Fibroblast of mammary gland (primary cell): ENCODE measurements around the gene PACRG.

Experiments
- DNase-seq: peaks from one replicate; pipeline ENCODE4 v3.0.0-alpha.2; 2010; ENCODE audit warnings: low read depth
- H3K4me3 ChIP-seq: 2 replicates; pipeline ENCODE4 v1.5.1; 2011; ENCODE audit warnings: low read depth, mild to moderate bottlenecking, low read length, moderate library complexity; ENCODE audit not compliant: control insufficient read depth
- CTCF ChIP-seq: conservative IDR thresholded peaks from 2 replicates; pipeline ENCODE4 v1.5.1; 2011; ENCODE audit warnings: low read depth, low read length, inconsistent platforms; ENCODE audit not compliant: control insufficient read depth, insufficient read depth

PACRG gene

DNA sequence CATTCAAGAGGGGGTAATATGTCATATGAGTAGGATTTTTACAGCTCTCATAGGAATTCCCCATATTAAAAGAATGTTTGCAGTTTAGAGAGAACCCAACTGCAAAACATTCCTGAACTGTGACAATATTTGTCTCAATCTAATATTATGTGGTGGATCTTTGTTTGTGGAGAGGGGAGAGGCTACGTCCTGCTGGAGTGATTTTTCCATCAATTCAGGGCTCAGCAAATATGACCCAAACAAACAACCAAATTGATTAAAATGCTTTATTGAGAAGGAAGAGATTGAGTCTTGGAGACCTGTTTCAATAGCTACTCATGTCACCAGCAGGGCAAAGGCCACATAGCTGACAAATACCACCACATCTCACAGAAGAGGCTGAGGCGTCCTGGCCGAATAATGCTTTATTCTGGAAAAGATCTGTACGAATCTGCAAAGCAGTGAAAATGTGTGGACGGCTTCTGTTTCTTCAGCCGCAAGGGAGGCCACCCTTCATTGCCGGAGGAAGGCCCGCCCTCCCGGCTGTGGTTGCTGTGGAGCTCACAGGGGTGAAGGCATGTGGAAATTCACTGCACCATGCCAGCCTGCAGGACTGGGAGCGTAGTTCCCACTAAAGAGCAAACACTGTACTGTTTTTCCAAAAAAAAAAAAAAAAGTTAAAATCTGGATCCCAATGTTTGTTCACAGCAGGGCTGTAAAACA is 597.1 kb downstream of the PACRG start:
- TF ChIP-seq CTCF, result no peak
- DNase-seq, result no peak
- no peak overlapping the region for H3K4me3 ChIP-seq

DNA sequence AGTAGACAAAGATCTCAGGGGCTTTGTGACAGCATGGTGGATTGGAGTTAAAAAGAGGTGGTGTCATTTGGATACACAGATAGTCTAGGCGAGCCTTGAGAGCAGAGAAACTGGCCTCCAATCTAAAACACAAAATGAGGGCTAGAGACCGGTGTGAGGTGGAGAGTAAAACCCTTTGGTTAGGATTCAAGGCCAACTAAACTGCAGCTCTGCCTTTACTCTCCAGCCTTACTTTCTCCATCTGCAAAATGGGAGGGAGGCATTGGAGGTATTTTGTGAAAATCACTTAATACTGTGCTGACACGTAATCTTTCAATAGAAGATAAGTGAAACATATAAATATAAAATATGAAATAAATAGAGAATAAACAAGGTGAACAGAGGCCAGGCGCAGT is 597.6 kb downstream of the PACRG start:
- H3K4me3 ChIP-seq, result no peak overlapping the region
- DNase-seq, result no peak
- no peak for TF ChIP-seq CTCF

- H3K4me3 ChIP-seq, result no peak overlapping the region
- TF ChIP-seq CTCF, result no peak
- no peak for DNase-seq
These were observed 599.5 kb downstream of the PACRG start for GRCh38 chr6:163327165-163327880.

- DNase-seq, result peak; percentile 29
- TF ChIP-seq CTCF, result no peak
- no peak overlapping the region for H3K4me3 ChIP-seq
These were observed 600.1 kb downstream of the PACRG start for GRCh38 chr6:163327921-163328320.

DNA sequence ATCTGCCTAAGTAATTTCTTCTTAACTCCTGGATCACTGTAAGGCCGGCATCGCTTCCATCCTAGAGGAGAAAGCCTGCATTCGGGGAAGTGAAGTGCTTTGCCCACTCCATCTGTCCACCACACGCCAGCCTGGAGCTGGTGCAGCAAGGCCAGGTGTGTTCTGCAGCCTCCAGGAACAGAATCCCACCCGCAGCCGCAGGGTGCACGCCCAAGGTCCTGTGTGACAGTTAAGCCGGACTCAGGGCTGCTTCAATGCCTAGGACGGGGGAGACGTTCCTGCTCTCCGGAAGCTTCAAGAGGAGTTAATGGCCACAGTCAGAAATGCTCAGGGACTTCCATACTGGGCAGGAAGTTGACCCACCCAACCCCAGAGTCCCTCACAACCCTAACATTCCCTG is 600.6 kb downstream of the PACRG start:
- no peak overlapping the region for H3K4me3 ChIP-seq
- DNase-seq, result no peak
- no peak for TF ChIP-seq CTCF

DNA sequence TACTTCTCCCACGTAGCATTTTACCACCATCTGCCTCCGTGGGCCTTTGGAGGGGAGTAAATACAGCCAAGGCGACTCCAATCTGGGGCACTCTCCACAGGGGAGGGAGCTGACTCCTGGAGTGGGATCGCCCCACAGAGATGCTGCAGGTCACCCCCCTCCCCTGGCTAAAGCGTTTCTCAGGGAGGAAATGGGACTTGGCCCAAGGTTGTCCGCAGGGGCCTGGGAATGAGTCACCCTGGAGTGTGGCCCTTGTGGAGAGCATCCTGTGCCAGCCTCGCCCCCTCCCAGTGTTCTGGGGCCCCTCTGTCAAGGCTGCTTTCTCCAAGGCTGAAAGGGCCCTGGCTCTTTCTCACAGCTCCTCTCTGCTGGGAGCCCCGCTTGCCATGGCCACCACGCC is 602.2 kb downstream of the PACRG start:
- H3K4me3 ChIP-seq, result no peak overlapping the region
- TF ChIP-seq CTCF, result no peak
- peak; percentile 15 for DNase-seq
